ENCODE data around the gene GOLM1. TPM values are rescaled to one million over a fixed set of nuclear protein-coding genes. Genes with fewer than 3 reads are reported as not detected.
"Not testable (repeated sequence)": the region's sequence is repeated elsewhere in the genome, so short reads cannot be mapped to it uniquely, and the experiment has no call there.

The GOLM1 gene
- total and polyA plus RNA-seq, 3 experiments from 2014 or later, result 2.3 to 3.5 (median 3.2) TPM

DNA sequence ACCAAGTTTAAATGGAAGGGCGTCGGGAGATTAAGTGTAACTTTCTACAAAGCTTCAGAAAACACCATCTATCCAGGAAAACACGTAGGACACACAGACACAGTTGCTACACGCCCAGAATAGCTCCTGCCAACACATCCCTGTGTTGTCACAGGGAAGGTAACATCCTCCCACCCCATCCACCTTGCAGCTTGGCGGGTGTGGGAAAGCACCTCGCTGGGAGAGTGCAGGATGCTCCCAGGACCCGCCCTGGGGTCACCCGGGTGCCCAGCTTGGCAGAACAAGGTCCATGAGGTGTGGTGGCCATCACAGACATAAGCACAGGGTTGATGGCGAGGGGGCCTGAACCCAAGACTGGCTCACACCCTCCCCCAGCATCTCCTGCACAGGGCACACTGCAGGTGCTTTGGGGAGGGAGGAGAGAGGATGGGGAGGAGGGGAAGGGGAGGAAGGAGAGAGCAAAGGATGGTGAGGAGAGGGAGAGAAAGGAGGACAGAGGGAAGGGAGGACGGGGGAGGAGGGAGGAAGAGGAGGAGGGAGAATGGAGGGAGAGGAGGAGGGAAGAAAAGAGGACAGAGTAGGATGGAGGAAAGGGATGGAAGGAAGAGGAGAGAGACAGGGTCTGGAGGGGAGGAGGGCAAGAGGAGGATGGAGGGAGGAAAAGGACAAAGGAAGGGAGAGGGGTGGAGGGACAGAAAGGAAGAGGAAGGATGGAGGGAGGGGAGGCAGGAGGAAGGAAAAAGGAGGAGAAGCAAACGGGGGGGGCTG is 37.2 kb downstream of the GOLM1 start:
- no peaks in the 10 kb centered on the region for H3K4me1 ChIP-seq (ENCODE audit: insufficient read depth, low read length)
- Mint-ChIP-seq H3K27ac (no peak overlapping the region), H3K4me1 (no peaks in the 10 kb centered on the region), H3K36me3 (no peaks in the 10 kb centered on the region), H3K27me3 (peaks cover 4 to 22% of the 10 kb centered on the region in 2 donors), H3K9me3 (no peaks in the 10 kb centered on the region), H3K4me3 (no peak overlapping the region)
- no peak overlapping the region for H3K27ac ChIP-seq (ENCODE audit: low read depth, low read length)
- POLR2A ChIA-PET, result no interaction called here
- H3K36me3 ChIP-seq (ENCODE audit: insufficient read depth, low read length), result no peaks in the 10 kb centered on the region
- H3K27me3 ChIP-seq (ENCODE audit: insufficient read depth, low read length, poor library complexity, severe bottlenecking), result peaks cover 5% of the 10 kb centered on the region
- CTCF ChIA-PET, result no interaction called here
- no peak for DNase-seq
- H3K9me3 ChIP-seq (ENCODE audit: low read length), result no peaks in the 10 kb centered on the region
- H3K4me3 ChIP-seq (ENCODE audit: low read length), result no peak overlapping the region

DNA sequence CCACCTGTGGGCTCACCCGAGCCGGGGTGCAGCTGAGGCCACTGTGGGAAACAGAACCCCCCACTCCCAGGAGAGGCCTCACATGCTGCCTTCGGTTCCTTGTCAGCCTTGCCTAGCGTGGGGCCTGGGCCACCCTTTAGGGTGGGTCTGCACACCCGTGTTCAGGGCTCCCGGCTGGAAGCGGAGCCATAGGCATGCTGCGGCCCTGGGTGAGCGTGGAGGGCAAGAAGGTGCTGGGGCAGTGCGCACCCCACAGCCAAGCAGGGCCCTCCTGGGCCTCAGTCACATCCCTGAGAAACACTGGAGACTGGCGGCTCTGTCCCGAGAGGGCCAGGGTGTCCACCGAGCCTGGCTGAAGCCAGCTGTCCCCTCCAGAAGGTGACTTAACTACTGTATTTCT is 41.9 kb downstream of the GOLM1 start:
- Histone ChIP-seq H3K4me1 (ENCODE audit: insufficient read depth, low read length) (no peaks in the 10 kb centered on the region), H3K4me3 (ENCODE audit: low read length) (no peak overlapping the region), H3K9me3 (ENCODE audit: low read length) (no peaks in the 10 kb centered on the region), H3K36me3 (ENCODE audit: insufficient read depth, low read length) (no peaks in the 10 kb centered on the region), H3K27ac (ENCODE audit: low read depth, low read length) (no peak overlapping the region), H3K27me3 (ENCODE audit: insufficient read depth, low read length, poor library complexity, severe bottlenecking) (peaks cover 5% of the 10 kb centered on the region)
- ChIA-PET POLR2A (no interaction called here), CTCF (no interaction called here)
- no peak for DNase-seq
- H3K4me3 Mint-ChIP-seq, result no peak overlapping the region
- H3K27me3 Mint-ChIP-seq, result peaks cover 0 to 36% of the 10 kb centered on the region in 2 donors
- no peak overlapping the region for H3K27ac Mint-ChIP-seq
- no peaks in the 10 kb centered on the region for H3K9me3 Mint-ChIP-seq
- H3K4me1 Mint-ChIP-seq, result no peaks in the 10 kb centered on the region
- no peaks in the 10 kb centered on the region for H3K36me3 Mint-ChIP-seq

GRCh38 chr9:86054695-86055094 is 44.7 kb downstream of the GOLM1 start:
- H3K4me1 ChIP-seq (ENCODE audit: insufficient read depth, low read length), result no peaks in the 10 kb centered on the region
- H3K27me3 Mint-ChIP-seq, result peaks cover 2 to 25% of the 10 kb centered on the region in 2 donors
- CTCF ChIA-PET, result no interaction called here

DNA sequence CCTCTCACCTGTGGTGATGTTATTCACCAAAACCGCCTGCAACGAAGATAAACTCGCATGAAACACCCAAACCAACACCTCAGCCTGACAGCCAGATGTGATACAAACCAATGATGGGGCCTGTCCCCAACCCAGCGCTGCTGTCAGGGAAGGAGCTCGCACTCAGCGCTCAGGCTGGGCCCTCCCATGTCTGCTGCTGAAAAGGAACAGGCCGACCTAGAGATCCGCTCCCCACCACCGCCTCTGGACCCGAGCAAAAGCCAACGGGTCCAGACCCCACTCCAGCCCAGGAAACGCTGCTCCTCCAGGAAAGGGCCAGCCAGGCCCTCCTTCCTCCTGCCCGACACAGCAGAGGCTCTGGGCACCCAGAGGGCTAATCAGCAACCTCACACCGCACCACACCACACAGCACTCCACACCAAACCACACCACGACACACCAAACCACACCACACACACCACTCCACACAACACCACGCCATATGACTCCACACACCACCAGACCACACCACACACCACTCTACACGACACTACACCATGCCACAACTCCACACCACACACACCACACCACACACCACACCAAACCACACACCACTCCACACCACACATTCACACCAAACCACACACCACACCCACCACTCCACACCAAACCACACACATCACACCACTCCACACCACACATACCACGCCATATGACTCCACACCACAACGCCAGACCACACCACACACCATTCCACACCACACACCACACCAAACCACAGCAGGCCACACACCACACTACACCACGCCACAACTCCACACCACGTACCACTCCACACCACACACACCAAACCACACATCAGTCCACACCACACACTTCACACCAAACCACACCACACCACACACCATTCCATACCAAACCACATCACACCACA is 46.5 kb downstream of the GOLM1 start:
- Histone ChIP-seq H3K4me3 (ENCODE audit: low read length) (no peak overlapping the region), H3K4me1 (ENCODE audit: insufficient read depth, low read length) (no peaks in the 10 kb centered on the region), H3K27me3 (ENCODE audit: insufficient read depth, low read length, poor library complexity, severe bottlenecking) (no peaks in the 10 kb centered on the region), H3K27ac (ENCODE audit: low read depth, low read length) (no peak overlapping the region), H3K9me3 (ENCODE audit: low read length) (no peaks in the 10 kb centered on the region), H3K36me3 (ENCODE audit: insufficient read depth, low read length) (no peaks in the 10 kb centered on the region)
- Mint-ChIP-seq H3K27me3 (peaks cover 2 to 15% of the 10 kb centered on the region in 2 donors), H3K9me3 (no peaks in the 10 kb centered on the region), H3K4me3 (no peak overlapping the region), H3K4me1 (no peaks in the 10 kb centered on the region), H3K36me3 (no peaks in the 10 kb centered on the region), H3K27ac (no peak overlapping the region)
- no peak for DNase-seq
- ChIA-PET POLR2A (no interaction called here), CTCF (interaction anchor here (0.6 kb wide), 1 partner anchor 21 kb away, joined by 3 read pairs; no protein-coding TSS in a partner anchor)

More at GRCh38 chr9:86054695-86055094, 44.7 kb downstream of the GOLM1 start:
- Mint-ChIP-seq H3K4me3 (no peak overlapping the region), H3K27ac (no peak overlapping the region), H3K36me3 (no peaks in the 10 kb centered on the region), H3K9me3 (no peaks in the 10 kb centered on the region), H3K4me1 (no peaks in the 10 kb centered on the region)
- no peak overlapping the region for H3K27ac ChIP-seq (ENCODE audit: low read depth, low read length)
- no peaks in the 10 kb centered on the region for H3K36me3 ChIP-seq (ENCODE audit: insufficient read depth, low read length)
- no peak for DNase-seq
- no peaks in the 10 kb centered on the region for H3K9me3 ChIP-seq (ENCODE audit: low read length)
- no peak overlapping the region for H3K4me3 ChIP-seq (ENCODE audit: low read length)
- POLR2A ChIA-PET, result no interaction called here
- H3K27me3 ChIP-seq (ENCODE audit: insufficient read depth, low read length, poor library complexity, severe bottlenecking), result no peaks in the 10 kb centered on the region

- H3K36me3 Mint-ChIP-seq; H3K27me3 Mint-ChIP-seq; DNase-seq; H3K9me3 Mint-ChIP-seq; H3K4me1 ChIP-seq (ENCODE audit: insufficient read depth, low read length); H3K27me3 ChIP-seq (ENCODE audit: insufficient read depth, low read length, poor library complexity, severe bottlenecking); POLR2A ChIA-PET; H3K4me3 Mint-ChIP-seq; CTCF ChIA-PET; H3K4me1 Mint-ChIP-seq; H3K27ac Mint-ChIP-seq; H3K9me3 ChIP-seq (ENCODE audit: low read length); H3K27ac ChIP-seq (ENCODE audit: low read depth, low read length); H3K36me3 ChIP-seq (ENCODE audit: insufficient read depth, low read length); H3K4me3 ChIP-seq (ENCODE audit: low read length): not testable (repeated sequence)
Observed at GRCh38 chr9:86048018-86048742, 51.2 kb downstream of the GOLM1 start.

GRCh38 chr9:86047361-86047760 is 52.0 kb downstream of the GOLM1 start:
- no peaks in the 10 kb centered on the region for H3K36me3 ChIP-seq (ENCODE audit: insufficient read depth, low read length)
- no peaks in the 10 kb centered on the region for H3K4me1 ChIP-seq (ENCODE audit: insufficient read depth, low read length)
- ChIA-PET CTCF (no interaction called here), POLR2A (no interaction called here)
- Mint-ChIP-seq H3K4me1 (no peaks in the 10 kb centered on the region), H3K27me3 (peaks cover 0 to 7% of the 10 kb centered on the region in 2 donors), H3K27ac (no peak overlapping the region), H3K36me3 (no peaks in the 10 kb centered on the region), H3K9me3 (no peaks in the 10 kb centered on the region), H3K4me3 (no peak overlapping the region)
- H3K27ac ChIP-seq (ENCODE audit: low read depth, low read length), result no peak overlapping the region
- no peak overlapping the region for H3K4me3 ChIP-seq (ENCODE audit: low read length)
- DNase-seq, result no peak
- H3K9me3 ChIP-seq (ENCODE audit: low read length), result no peaks in the 10 kb centered on the region
- H3K27me3 ChIP-seq (ENCODE audit: insufficient read depth, low read length, poor library complexity, severe bottlenecking), result no peaks in the 10 kb centered on the region

GRCh38 chr9:86046930-86047341 is 52.4 kb downstream of the GOLM1 start:
- DNase-seq, result no peak
- ChIA-PET CTCF (no interaction called here), POLR2A (no interaction called here)
- H3K27ac Mint-ChIP-seq, result peak overlapping the region in 1 of 8 donors; percentile 55
- no peaks in the 10 kb centered on the region for H3K9me3 Mint-ChIP-seq
- no peak overlapping the region for H3K27ac ChIP-seq (ENCODE audit: low read depth, low read length)
- no peaks in the 10 kb centered on the region for H3K27me3 ChIP-seq (ENCODE audit: insufficient read depth, low read length, poor library complexity, severe bottlenecking)
- peaks cover 0 to 7% of the 10 kb centered on the region in 2 donors for H3K27me3 Mint-ChIP-seq
- H3K4me1 Mint-ChIP-seq, result no peaks in the 10 kb centered on the region
- no peaks in the 10 kb centered on the region for H3K36me3 ChIP-seq (ENCODE audit: insufficient read depth, low read length)
- H3K36me3 Mint-ChIP-seq, result no peaks in the 10 kb centered on the region
- no peaks in the 10 kb centered on the region for H3K4me1 ChIP-seq (ENCODE audit: insufficient read depth, low read length)
- no peak overlapping the region for H3K4me3 Mint-ChIP-seq
- no peak overlapping the region for H3K4me3 ChIP-seq (ENCODE audit: low read length)
- no peaks in the 10 kb centered on the region for H3K9me3 ChIP-seq (ENCODE audit: low read length)
